H4 (cell line): ENCODE measurements around the gene SLC5A8. TPM values are rescaled to one million over a fixed set of nuclear protein-coding genes. Genes with fewer than 3 reads are reported as not detected.
A peak's percentile ranks its signal among the peaks of the same experiment; 100 is the strongest.
"Not testable (repeated sequence)": the region's sequence is repeated elsewhere in the genome, so short reads cannot be mapped to it uniquely, and the experiment has no call there.

ENCODE experiments used
- DNase-seq: peaks from one replicate; pipeline ENCODE4 v3.0.0-alpha.2; 2015; ENCODE audit warnings: low spot score
- total RNA-seq: library from RNA; depleted of rRNA; stranded (reverse); fragments of >200 nt; shearing (Covaris generic); gene quantifications from 2 replicates; pipeline ENCODE4 v1.2.3, GENCODE V29; 2014; rRNA removed

Gene SLC5A8
- total RNA-seq, 1 experiment from 2014 or later = not detected

DNA sequence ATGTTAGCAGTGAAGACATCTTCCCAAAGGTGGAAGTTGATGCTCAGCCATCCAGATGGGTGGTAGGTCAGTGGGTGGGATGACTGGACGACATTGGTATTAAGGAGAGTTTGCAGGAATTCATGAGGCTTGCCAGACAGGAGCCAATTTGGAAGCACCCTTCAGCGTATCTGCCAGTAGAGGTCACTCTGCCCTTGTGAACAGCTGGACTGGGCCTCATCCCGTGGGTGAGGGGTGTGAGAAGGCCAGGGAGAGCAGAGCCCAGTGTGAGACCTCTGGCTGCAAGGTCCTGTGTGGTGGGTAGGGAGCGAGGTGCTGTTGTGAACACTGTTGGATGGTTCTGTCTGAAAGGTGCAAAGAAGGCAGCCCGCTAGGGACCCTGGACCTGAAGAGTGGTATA lies 37.7 kb downstream of the SLC5A8 start:
- DNase-seq = peak; percentile 14

DNA sequence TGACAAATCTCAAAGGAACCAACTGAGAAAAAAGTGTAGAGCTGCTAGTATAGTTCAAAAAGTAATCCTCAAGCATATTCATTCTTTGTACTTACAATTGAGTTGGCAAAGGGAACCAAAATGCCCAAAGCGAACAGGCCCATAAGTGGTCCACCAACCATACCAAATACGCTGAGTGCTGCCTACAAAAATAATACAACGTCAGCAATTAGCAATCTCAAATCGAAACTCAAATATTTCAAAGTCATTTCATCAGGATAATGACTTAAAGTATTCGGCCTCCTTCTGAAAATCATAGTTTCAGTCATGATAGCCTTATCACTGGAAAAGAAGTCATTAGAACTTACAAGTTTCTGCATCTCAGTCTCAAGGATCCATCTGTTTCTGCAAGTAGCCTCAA lies 42.0 kb downstream of the SLC5A8 start:
- DNase-seq = no peak

- DNase-seq = no peak
Measured at GRCh38 chr12:101166866-101167265, 43.2 kb downstream of the SLC5A8 start.

- no peak for DNase-seq
Measured at GRCh38 chr12:101165319-101165718, 44.7 kb downstream of the SLC5A8 start.

GRCh38 chr12:101145777-101146431 lies 64.1 kb downstream of the SLC5A8 start:
- DNase-seq = not testable (repeated sequence)

DNA sequence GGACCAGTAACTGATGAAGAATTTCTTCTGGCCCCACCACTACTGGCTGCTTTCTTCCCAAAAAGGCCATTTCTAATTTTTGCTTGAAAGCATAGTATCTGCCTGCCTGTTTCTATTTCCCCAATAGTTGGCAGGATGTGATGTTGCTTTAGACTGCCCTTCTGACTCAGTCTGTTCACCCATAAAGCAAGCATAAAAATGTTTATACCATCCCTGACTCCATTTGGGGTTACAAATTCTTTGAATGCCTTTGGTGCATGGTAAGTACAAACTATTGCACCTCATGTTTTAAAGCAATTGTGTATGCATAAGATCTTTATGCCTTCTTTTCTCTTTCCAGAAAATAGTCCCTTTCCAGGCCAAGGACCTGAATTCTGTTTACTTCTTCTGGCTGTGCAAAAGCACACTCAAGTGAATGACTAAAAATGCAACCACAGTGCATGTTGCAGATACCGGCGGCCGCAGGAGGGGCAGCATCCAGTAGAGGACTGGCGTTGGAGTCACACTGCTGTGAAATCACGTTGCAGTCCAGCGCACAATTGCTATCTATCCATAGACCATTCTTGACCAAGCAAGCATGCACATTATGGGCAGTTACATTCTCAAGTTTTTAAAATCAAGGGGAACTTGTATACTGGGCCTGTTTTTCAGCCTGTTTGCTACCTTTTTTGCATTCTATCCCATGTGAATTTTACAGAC lies 82.4 kb downstream of the SLC5A8 start:
- peak; percentile 61 for DNase-seq

GRCh38 chr12:101117842-101118241 lies 92.2 kb downstream of the SLC5A8 start:
- no peak for DNase-seq

GRCh38 chr12:101116911-101117310 lies 93.1 kb downstream of the SLC5A8 start:
- no peak for DNase-seq

DNA sequence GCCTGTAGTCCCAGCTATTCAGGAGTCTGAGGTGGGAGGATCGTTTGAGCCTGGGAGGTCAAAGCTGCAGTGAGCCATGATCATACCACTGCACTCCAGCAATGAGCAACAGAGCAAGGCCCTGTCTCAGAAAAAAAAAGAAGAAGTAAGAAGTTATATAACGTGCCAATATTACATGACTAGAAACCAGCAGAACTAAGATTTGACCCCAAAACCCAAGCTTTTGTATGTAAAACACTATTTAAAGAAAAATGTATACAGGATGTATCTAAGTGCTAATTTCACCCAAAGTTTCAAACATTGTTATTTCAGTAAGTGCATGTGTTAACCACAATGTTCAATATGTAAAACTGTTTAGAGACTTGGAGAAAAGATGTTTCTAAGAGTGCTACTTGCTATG lies 94.7 kb downstream of the SLC5A8 start:
- DNase-seq = no peak

GRCh38 chr12:101111441-101111840 lies 98.6 kb downstream of the SLC5A8 start:
- DNase-seq = no peak

DNA sequence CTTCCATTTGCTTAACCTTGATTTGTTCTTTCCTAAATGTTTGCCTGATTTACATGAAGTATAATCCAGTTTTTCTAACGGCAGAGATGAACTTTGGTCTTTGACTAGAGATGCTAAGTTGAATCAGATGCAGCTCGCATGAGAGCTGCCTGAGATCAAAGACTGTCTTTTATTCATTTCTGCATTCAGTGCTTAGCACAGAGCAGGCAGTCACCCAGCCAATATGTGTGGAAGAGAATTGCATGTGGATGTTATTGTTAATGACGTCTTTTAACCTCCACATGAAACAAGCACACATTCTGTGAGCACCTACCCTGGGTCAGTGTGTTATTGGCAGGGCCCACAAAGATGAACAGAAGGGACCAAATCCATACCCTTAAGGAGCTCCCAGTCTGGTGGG lies 99.2 kb downstream of the SLC5A8 start:
- DNase-seq = no peak

DNA sequence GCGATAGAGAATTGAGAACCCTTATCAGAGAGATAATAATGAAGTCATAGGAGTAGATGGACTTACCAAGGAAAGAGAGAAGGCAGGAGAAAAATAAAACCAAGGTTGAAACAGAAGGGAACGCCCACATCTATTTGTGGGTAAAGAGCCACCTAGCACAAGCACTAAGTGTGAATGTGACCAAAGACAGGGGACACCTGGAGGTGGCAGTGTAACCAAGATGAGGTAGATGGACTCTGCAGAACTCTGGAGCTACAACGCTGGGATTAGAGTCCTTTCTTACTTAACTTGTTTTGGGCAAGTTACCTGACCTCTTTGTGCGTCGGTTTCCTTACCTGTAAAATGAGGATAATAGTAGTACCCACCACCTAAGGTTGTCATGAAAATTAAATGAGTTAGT lies 101.9 kb downstream of the SLC5A8 start:
- DNase-seq = no peak

DNA sequence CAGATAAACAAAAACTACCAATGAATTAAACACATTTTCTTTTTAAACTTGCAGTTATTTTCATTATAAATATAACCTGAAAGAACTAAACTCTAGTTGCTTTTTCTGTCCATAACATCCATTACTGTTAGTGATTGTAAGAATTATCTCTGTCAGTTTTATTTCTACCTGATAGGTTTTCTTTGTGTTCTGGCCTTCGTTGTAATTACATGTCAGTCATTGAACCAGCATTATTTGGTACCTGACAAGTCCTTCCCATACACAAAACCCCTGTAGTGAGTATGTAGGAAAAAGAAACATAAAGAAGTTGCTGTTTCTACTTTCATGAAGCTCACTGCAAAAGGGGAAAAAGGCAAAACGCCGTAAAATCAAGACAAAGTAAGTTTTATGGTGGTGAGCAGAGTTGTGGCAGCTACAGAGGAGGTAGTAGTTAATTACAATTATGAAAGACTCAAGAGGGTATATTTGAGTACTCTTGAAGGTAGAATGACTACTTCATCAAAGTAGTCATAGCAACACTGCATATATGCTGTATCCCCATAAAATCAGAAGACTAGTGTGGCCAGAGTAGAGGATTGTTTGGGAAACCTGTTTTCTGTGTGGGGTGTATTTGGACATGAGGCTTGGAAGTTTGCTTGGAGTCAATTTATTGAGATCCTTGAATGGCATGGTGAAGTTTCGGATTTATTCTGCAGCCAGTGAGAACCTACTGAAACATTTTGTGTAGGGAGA lies 102.8 kb downstream of the SLC5A8 start:
- DNase-seq = no peak

Other genes starting within 250 kb of the SLC5A8 start
- 14.4 and 17.0 TPM in 2 replicates for gene UTP20, start 69.9 kb upstream of the SLC5A8 start, total RNA-seq
- gene ARL1, start 197.5 kb upstream of the SLC5A8 start, total RNA-seq = 56.1 and 80.1 TPM in 2 replicates